ENCODE data around the gene KMT2E.
"Not testable (repeated sequence)": the region's sequence is repeated elsewhere in the genome, so short reads cannot be mapped to it uniquely, and the experiment has no call there.

Gene KMT2E, protein sequence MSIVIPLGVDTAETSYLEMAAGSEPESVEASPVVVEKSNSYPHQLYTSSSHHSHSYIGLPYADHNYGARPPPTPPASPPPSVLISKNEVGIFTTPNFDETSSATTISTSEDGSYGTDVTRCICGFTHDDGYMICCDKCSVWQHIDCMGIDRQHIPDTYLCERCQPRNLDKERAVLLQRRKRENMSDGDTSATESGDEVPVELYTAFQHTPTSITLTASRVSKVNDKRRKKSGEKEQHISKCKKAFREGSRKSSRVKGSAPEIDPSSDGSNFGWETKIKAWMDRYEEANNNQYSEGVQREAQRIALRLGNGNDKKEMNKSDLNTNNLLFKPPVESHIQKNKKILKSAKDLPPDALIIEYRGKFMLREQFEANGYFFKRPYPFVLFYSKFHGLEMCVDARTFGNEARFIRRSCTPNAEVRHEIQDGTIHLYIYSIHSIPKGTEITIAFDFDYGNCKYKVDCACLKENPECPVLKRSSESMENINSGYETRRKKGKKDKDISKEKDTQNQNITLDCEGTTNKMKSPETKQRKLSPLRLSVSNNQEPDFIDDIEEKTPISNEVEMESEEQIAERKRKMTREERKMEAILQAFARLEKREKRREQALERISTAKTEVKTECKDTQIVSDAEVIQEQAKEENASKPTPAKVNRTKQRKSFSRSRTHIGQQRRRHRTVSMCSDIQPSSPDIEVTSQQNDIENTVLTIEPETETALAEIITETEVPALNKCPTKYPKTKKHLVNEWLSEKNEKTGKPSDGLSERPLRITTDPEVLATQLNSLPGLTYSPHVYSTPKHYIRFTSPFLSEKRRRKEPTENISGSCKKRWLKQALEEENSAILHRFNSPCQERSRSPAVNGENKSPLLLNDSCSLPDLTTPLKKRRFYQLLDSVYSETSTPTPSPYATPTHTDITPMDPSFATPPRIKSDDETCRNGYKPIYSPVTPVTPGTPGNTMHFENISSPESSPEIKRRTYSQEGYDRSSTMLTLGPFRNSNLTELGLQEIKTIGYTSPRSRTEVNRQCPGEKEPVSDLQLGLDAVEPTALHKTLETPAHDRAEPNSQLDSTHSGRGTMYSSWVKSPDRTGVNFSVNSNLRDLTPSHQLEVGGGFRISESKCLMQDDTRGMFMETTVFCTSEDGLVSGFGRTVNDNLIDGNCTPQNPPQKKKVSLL (N-terminal part only)

GRCh38 chr7:105013816-105014692, at the start of gene KMT2E:
KMT2E (plus strand) TSS chr7:105014205; CDS start chr7:105040953, 26,748 bp downstream.
- DNase-seq, result peak; percentile 69

DNA sequence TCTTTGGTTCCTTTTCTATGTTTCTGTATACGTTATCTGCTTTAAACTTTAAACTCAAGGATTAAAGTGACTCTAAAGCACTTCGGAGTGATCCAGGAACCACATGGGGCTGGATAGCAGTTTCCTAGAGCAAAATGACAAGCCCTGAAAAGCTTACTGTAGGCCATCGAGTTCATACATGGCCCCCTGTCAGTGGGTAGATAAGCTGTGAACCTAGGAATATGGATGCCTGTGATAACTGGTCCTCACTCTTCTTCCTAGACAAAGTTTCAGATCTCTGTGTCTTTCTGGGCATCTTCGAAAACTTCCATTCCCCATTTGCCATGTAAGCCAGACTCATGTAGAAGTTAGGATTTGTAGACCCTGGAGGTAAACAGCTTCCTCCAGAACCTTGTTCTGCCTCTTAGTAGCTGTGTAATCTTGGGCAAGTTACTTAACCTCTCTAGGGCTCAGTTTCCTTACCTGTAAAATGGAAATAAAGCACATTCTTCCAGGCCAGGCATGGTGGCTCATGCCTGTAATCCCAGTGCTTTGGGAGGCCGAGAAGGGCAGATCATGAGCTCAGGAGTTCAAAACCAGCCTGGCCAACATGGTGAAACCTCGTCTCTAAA, 49.3 kb upstream of the KMT2E start:
- DNase-seq, result no peak

DNA sequence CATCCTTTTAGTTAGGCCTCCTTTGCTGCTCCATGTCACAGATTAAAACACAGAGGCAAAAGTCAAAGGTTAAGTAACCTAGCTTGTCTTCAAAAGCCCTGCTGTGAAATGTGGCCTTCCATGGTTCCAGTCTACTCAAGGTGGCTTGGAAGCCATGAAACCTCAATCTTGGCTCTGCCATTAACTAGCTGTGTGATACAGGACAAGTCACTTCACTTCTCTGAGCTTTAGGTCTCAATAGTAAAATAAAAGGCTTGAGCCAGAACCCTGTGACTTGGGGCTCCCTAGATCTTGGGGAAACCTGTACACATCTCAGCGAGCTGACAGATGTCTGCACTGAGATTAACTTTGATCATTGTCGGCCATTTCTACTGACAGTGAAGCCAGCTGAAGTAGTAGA, 48.0 kb upstream of the KMT2E start:
- DNase-seq, result no peak

DNA sequence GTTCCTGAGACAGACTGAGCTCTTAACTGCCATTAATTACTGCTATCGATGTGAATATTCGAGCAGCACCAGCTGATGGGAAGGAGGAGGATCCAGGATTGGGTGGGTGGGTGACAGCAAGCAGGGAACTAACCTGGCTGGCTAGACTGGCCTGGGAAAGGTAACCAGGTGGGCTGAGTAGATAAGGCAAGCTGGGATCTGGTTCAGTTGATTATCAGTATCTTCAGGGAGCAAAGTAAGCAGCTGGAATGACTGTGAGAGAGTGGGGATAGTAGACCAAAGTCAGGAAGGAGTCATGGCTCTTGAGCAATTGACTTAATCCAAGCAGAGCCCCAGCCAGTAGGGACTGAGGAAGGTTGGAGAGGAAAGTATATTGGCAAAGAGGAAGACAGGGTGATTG, 46.9 kb upstream of the KMT2E start:
- DNase-seq, result no peak

- DNase-seq, result no peak
Measured at GRCh38 chr7:104967595-104967994, 46.4 kb upstream of the KMT2E start.

DNA sequence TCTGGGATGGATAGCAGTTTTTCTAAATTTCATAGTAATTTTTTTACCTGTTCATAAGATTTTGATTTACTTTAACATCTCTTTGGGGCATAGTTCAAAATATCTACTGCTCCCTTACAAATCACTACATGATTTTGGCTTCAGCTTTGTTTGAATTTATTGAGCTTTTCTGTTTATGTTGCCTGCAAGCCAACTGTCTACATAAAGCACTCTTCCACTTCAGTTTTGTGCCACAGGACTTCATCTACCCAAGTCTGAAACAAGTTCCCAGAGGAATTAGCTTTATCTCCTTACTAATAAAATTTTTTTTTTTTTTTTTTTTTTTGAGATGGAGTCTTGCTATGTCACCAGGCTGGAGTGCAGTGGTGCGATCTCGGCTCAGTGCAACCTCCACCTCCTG, 45.4 kb upstream of the KMT2E start:
- no peak for DNase-seq

DNA sequence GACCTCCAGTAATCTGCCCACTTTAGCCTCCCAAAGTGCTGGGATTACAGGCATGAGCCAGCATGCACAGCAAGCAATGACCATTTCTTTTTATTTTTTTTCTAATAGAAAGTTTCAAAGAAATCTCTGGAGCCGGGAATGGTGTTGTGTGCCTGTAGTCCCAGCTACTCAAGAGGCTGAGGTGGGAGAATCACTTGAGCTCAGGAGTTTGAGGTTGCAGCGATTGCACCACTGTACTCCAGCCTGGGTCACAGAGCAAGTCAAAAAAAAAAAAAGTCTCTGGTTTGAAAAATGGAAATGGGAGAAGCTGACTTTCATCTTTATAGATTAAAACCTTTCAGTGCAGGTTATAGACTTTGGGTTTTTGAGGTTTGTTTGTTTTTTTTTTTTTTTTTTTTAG, 44.8 kb upstream of the KMT2E start:
- no peak for DNase-seq

DNA sequence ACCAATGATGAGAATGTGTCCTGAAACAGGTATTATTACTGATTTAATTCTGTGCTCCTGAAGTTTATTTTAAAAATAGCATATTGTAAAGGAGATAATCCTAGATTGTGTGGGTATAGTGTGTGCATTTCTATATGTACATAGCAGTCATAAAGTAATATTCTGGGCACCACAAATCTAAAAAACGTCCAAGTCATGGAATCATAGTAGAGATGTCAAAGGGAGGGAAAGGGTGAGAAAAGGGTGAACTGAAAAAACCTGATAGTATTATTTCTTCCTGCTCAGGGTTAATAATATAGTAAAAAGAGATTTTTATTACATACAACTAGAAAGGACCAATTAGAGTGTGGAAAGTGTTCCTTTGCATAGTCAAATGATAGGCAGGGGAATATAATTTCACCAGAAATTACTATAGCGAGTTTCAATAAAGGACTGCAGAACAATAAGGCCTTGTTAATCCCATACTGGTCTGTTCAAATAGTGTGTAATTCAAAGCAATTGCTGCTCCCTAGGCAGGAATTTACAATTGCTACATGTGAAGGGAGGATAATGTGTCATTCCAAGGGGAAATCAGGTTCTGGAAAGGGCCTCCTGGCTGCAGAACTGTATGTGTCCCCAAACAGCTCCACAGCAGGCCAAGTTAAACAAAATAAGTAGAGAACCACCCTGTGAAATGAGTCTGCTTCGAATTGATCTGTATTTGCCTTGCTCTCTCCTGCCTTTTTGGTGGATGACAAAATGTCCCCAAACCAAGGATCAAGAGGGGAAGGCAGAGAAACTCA, 42.5 kb upstream of the KMT2E start:
- DNase-seq, result peak; percentile 50

- no peak for DNase-seq
Measured at GRCh38 chr7:104972500-104972899, 41.5 kb upstream of the KMT2E start.

DNA sequence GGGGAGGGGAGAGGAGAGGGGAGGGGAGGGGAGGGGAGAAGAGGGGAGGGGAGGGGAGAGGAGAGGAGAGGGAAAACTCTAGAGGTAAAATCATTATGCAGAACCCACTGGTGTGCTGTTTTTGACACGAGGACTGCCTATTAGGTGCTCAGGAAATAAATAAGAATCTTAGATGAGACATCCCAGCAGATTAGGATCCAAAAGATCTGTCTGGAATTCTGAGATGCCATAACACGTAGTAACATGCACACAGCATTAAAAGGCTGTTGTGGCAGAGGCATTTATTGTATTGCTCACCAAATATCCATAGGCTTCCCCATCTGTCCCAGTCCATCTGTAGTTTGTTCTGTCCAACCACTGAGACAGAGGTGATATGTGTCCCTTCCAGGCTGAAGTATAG, 40.8 kb upstream of the KMT2E start:
- DNase-seq, result no peak

GRCh38 chr7:104973909-104974415, 40.0 kb upstream of the KMT2E start:
- no peak for DNase-seq

DNA sequence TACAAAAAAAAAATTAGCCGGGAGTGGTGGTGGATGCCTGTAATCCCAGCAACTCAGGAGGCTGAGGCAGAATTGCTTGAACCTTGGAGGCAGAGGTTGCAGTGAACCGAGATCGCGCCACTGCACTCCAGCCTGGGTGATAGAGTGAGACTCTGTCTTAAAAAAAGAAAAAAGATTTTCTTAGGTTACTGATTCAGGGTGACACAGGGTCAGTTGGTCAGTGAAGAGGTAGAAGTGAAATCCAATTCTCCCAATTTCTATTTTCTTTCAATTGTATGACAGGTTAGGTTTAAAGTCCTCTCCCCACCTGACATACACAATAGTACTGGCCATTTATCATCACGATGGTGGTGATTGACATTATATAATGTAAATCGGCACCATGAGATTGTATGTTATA, 38.5 kb upstream of the KMT2E start:
- not testable (repeated sequence) for DNase-seq

- no peak for DNase-seq
Measured at GRCh38 chr7:104976966-104977636, 36.9 kb upstream of the KMT2E start.

DNA sequence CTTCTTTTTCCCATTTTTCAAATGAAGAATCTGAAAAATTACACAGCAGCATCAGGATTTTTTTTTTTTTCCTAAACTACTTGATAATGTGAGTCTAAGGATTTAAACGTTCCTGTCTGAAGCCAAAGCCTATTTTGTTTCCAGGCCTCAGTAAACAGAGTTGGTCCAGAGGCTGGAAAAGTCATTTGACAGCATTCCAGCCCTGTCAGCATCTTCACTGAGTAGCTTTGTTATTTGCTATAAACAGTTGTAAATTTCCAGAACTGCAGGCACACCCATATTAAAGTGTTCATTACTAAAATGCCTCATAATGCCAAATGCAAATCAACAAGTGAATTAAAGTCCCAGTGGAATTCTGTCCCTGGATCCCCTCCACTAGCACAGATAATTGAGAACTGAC, 35.5 kb upstream of the KMT2E start:
- DNase-seq, result no peak

GRCh38 chr7:104979167-104979841, 34.7 kb upstream of the KMT2E start:
- DNase-seq, result no peak

DNA sequence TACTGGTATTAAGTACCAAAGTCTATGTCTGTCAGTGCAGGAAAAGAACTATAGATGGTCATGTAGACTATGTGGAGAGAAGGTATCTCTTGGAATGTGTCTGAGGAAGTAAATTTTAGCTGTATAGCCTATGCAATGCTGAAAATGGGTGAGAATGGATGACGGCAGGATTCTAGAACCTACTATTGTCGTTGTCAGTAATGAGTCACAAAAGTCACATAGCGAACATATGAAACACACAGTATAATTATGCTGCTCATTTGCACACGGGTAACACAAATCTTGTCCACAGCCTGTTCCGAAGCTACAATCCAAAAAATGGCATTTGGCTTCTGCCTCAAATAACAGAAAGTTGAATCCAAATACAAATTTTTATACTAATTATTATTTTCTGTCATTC, 33.6 kb upstream of the KMT2E start:
- no peak for DNase-seq

DNA sequence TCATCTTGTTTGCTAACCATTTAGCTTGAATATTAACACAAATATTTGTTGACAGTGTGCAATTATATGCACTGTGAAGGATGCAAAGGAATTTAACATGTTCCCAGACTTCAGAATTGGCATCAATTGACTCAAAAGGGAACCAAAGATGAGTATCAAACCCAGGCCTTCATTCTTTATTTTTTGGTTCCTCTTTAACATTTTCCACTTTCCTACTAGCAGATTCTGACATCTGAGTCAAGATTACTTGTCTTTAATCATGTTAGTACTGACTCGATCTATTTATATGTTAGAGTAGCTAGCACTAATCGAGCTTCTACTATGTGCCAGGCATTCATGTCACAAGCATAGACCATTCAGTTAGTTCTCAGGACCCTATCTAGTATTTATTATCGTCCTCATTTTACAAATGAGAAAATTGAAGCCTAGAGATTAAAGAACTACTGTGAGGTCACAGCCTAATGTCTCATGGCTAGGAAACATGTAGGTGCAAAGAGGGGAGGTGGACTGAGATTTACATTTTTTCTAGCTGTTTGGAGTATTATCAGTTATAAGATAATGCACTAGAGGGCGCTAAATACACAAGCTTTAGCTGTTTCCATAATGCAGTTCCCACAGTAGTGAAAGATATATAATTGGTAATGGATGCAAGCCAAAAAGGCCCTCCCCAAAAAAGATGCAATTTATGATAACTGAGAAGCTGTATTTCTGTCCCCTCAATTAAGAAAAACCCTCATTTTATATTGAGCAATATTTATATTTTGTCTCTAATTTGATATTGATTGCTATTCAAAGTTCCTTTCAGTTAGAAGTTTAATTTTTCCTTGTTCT, 32.9 kb upstream of the KMT2E start:
- DNase-seq, result peak; percentile 30

GRCh38 chr7:104981672-104982037, 32.4 kb upstream of the KMT2E start:
- no peak for DNase-seq
